ENCODE data around the gene MIDN. TPM values are rescaled to one million over a fixed set of nuclear protein-coding genes. Genes with fewer than 3 reads are reported as not detected.

The MIDN gene
- total RNA-seq, 1 experiment from 2014 or later, result 118 TPM

GRCh38 chr19:1296575-1297271 is 48.3 kb downstream of the MIDN start:
- Histone ChIP-seq H3K4me1 (ENCODE audit: control insufficient read depth, insufficient read depth, low read length) (peaks cover 3% of the 10 kb centered on the region), H3K36me3 (ENCODE audit: control insufficient read depth, insufficient read depth, low read length) (no peaks in the 10 kb centered on the region), H3K9me3 (ENCODE audit: control insufficient read depth, insufficient read depth, low read depth, low read length) (no peaks in the 10 kb centered on the region), H3K27me3 (ENCODE audit: control insufficient read depth, insufficient read depth, low read length) (no peaks in the 10 kb centered on the region), H3K4me3 (ENCODE audit: low read depth in 2 of 2, low read length in 2 of 2) (no peak overlapping the region), H3K27ac (ENCODE audit: low read length) (no peak overlapping the region)
- CTCF ChIA-PET, result no interaction called here
- DNase-seq (ENCODE audit: low read depth, low spot score) (no peak), ATAC-seq (no peak)
- POLR2A ChIA-PET, result no interaction called here
- intact Hi-C loops (cut with micrococcal nuclease; ENCODE audit: unreplicated experiment) (no loop called here), in situ Hi-C loops (cut with HindIII; ENCODE audit: low pct_unique_long_range_greater_than_20kb, low sequenced_read_pairs) (no loop called here)
- no TSS peak for BruUV-seq (replicated peaks)
- TF ChIP-seq REST (IDR thresholded peaks at IDR 0.05; ENCODE audit: insufficient read depth in 1 of 2, low read depth in 2 of 2, low read length in 1 of 2), result no peak

GRCh38 chr19:1298235-1298634 is 49.9 kb downstream of the MIDN start:
- CTCF ChIA-PET, result no interaction called here
- H3K27me3 ChIP-seq (ENCODE audit: control insufficient read depth, insufficient read depth, low read length), result no peaks in the 10 kb centered on the region
- no peak overlapping the region for H3K4me3 ChIP-seq (ENCODE audit: low read depth in 2 of 2, low read length in 2 of 2)
- BruUV-seq (replicated peaks), result no TSS peak
- no peak for TF ChIP-seq POLR2AphosphoS5 (IDR thresholded peaks at IDR 0.05; ENCODE audit: low read depth, low read length)
- TF ChIP-seq CTCF (IDR thresholded peaks at IDR 0.05), result no peak
- no peak for TF ChIP-seq SIN3A (IDR thresholded peaks at IDR 0.05; ENCODE audit: borderline replicate concordance, insufficient read depth, low read depth, low read length)
- TF ChIP-seq REST (IDR thresholded peaks at IDR 0.05; ENCODE audit: insufficient read depth in 1 of 2, low read depth in 2 of 2, low read length in 1 of 2), result no peak
- TF ChIP-seq TCF7L2 (IDR thresholded peaks at IDR 0.05; ENCODE audit: low read depth, low read length), result no peak
- POLR2A ChIA-PET, result no interaction called here
- H3K27ac ChIP-seq (ENCODE audit: low read length), result no peak overlapping the region
- H3K9me3 ChIP-seq (ENCODE audit: control insufficient read depth, insufficient read depth, low read depth, low read length), result no peaks in the 10 kb centered on the region
- in situ Hi-C loops (cut with HindIII; ENCODE audit: low pct_unique_long_range_greater_than_20kb, low sequenced_read_pairs), result no loop called here
- no peaks in the 10 kb centered on the region for H3K36me3 ChIP-seq (ENCODE audit: control insufficient read depth, insufficient read depth, low read length)
- intact Hi-C loops (cut with micrococcal nuclease; ENCODE audit: unreplicated experiment), result no loop called here
- no peak for ATAC-seq
- DNase-seq (ENCODE audit: low read depth, low spot score), result no peak
- no peaks in the 10 kb centered on the region for H3K4me1 ChIP-seq (ENCODE audit: control insufficient read depth, insufficient read depth, low read length)

Measured in Panc1 (cell line).